Activated naive CD8-positive, alpha-beta T cell treated with anti-CD3 and anti-CD28 coated beads for 36 hours (primary cell): ENCODE data around the gene MCFD2. TPM values are rescaled to one million over a fixed set of nuclear protein-coding genes. Genes with fewer than 3 reads are reported as not detected.
A peak's percentile ranks its signal among the peaks of the same experiment; 100 is the strongest.
"Not testable (repeated sequence)": the region's sequence is repeated elsewhere in the genome, so short reads cannot be mapped to it uniquely, and the experiment has no call there.

Experiments
- DNase-seq: peaks from one replicate; pipeline ENCODE4 v3.0.0; 2021
- H3K27ac Mint-ChIP-seq: one replicate; pipeline ENCODE4 v1.8.0; 2022; ENCODE audit warnings: mild to moderate bottlenecking, moderate library complexity, mixed read lengths
- H3K27me3 Mint-ChIP-seq: one replicate; pipeline ENCODE4 v1.8.0; 2022; ENCODE audit warnings: mild to moderate bottlenecking, mixed read lengths
- H3K36me3 Mint-ChIP-seq: one replicate; pipeline ENCODE4 v1.8.0; 2021; ENCODE audit warnings: mild to moderate bottlenecking, mixed read lengths
- H3K4me1 Mint-ChIP-seq: one replicate; pipeline ENCODE4 v1.8.0; 2021; ENCODE audit warnings: mixed read lengths
- H3K4me3 Mint-ChIP-seq: one replicate; pipeline ENCODE4 v1.8.0; 2022; ENCODE audit warnings: mild to moderate bottlenecking, moderate library complexity, mixed read lengths
- H3K9me3 Mint-ChIP-seq: one replicate; pipeline ENCODE4 v1.8.0; 2022; ENCODE audit warnings: mixed read lengths
- total RNA-seq, 2 experiments: library from RNA; stranded (reverse); gene quantifications; one replicate each; pipeline ENCODE4 v1.2.3, GENCODE V29; 2021

Gene MCFD2
- total RNA-seq, 2 experiments from 2014 or later, result 41.2 to 42.3 TPM

DNA sequence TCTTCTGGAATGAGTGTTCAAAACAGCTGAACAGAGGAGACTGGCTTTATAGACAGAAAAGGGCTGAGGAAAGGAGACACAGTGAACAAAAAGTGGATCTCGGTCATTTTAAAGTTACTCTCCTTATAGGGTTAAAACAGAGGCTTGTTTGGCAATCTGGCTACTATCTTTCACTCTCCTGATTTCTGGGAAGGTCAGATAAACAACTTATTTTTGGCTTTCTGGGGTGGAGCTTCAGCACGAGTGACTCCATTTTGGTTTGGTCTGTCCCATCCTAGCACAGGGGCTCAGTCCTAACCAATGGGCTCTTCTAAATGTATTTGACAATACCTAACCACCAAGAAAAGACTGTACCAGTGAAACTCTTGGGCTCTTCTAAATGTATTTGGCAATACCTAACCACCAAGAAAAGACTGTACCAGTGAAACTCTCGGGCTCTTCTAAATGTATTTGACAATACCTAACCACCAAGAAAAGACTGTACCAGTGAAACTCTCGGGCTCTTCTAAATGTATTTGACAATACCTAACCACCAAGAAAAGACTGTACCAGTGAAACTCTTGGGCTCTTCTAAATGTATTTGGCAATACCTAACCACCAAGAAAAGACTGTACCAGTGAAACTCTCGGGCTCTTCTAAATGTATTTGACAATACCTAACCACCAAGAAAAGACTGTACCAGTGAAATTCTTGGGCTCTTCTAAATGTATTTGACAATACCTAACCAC is 39.5 kb downstream of the MCFD2 start:
- not testable (repeated sequence) for H3K27me3 Mint-ChIP-seq, H3K4me3 Mint-ChIP-seq, DNase-seq, H3K4me1 Mint-ChIP-seq, H3K36me3 Mint-ChIP-seq, H3K27ac Mint-ChIP-seq, H3K9me3 Mint-ChIP-seq

- no peaks in the 10 kb centered on the region for H3K9me3 Mint-ChIP-seq
Measured at GRCh38 chr2:46875226-46875899, 40.2 kb downstream of the MCFD2 start.

GRCh38 chr2:46874236-46874929 is 41.2 kb downstream of the MCFD2 start:
- Mint-ChIP-seq H3K36me3 (no peaks in the 10 kb centered on the region), H3K9me3 (no peaks in the 10 kb centered on the region), H3K27ac (no peak overlapping the region), H3K27me3 (peaks cover 4% of the 10 kb centered on the region), H3K4me3 (no peak overlapping the region), H3K4me1 (peaks cover 8% of the 10 kb centered on the region)
- DNase-seq, result no peak

More at GRCh38 chr2:46875226-46875899, 40.2 kb downstream of the MCFD2 start:
- H3K36me3 Mint-ChIP-seq, result no peaks in the 10 kb centered on the region
- DNase-seq, result no peak
- H3K27ac Mint-ChIP-seq, result no peak overlapping the region
- H3K4me1 Mint-ChIP-seq, result peaks cover 8% of the 10 kb centered on the region
- peaks cover 4% of the 10 kb centered on the region for H3K27me3 Mint-ChIP-seq
- H3K4me3 Mint-ChIP-seq, result no peak overlapping the region

GRCh38 chr2:46873604-46874068 is 42.0 kb downstream of the MCFD2 start:
- Mint-ChIP-seq H3K4me3 (no peak overlapping the region), H3K9me3 (no peaks in the 10 kb centered on the region), H3K36me3 (no peaks in the 10 kb centered on the region), H3K27me3 (peaks cover 4% of the 10 kb centered on the region), H3K4me1 (peaks cover 8% of the 10 kb centered on the region), H3K27ac (no peak overlapping the region)
- DNase-seq, result peak; percentile 28

DNA sequence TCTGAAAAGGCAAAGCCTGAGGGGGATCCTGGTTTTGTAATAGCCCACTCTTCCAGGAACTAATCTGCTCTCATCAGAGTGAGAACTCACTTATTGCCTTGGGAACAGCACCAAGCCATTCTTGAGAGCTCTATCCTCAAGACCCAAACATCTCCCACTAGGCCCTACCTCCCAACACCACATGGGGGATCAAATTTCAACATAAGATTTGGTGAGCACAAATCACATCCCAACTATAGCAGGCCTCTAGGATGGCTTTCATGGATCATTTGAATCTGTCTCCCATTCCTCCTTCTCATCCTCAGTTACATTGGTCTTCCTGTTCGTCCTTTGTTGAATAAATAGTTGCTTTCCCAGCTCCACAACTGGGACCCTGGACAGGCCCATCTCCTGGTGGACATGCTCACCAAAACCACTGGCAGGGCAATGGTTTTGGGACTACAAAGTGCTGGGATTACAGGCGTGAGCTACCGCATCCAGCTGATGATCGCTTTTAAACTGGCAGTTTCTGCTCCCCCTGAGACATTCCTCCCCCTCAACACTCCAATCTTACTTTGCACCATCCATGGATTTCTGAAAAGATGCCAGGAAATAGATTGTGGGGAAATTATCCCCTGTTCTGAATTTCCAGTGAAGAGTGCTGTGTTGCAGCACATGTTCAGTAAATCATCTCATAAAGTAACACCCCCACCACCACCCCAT is 42.6 kb downstream of the MCFD2 start:
- Mint-ChIP-seq H3K9me3 (no peaks in the 10 kb centered on the region), H3K27ac (no peak overlapping the region), H3K27me3 (peaks cover 6% of the 10 kb centered on the region), H3K4me3 (no peak overlapping the region), H3K36me3 (no peaks in the 10 kb centered on the region), H3K4me1 (peaks cover 8% of the 10 kb centered on the region)
- DNase-seq, result no peak

DNA sequence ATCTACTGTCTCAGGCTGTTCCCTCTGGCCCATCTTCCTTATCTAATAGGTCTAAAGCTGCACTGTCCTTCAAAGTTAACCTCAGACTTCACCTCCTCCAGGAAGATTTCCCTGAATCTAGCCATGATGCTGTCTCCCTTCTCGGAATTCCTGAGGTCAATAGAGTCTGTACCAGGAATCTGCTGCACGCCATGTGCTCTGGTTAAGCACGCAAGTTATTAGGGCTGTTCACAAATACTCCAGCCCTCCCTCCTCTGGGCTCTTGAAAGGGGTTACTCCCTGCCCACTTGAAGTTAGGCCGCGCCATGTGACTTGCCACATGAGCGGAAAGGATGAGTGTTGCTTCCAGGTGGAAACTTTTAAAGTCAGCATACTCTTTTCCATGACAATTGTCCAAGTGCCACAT is 43.6 kb downstream of the MCFD2 start:
- H3K36me3 Mint-ChIP-seq, result no peaks in the 10 kb centered on the region
- no peak overlapping the region for H3K4me3 Mint-ChIP-seq
- H3K27me3 Mint-ChIP-seq, result peaks cover 8% of the 10 kb centered on the region
- H3K4me1 Mint-ChIP-seq, result peaks cover 8% of the 10 kb centered on the region
- peak overlapping the region; percentile 28 for H3K27ac Mint-ChIP-seq
- peak; percentile 13 for DNase-seq
- no peaks in the 10 kb centered on the region for H3K9me3 Mint-ChIP-seq

DNA sequence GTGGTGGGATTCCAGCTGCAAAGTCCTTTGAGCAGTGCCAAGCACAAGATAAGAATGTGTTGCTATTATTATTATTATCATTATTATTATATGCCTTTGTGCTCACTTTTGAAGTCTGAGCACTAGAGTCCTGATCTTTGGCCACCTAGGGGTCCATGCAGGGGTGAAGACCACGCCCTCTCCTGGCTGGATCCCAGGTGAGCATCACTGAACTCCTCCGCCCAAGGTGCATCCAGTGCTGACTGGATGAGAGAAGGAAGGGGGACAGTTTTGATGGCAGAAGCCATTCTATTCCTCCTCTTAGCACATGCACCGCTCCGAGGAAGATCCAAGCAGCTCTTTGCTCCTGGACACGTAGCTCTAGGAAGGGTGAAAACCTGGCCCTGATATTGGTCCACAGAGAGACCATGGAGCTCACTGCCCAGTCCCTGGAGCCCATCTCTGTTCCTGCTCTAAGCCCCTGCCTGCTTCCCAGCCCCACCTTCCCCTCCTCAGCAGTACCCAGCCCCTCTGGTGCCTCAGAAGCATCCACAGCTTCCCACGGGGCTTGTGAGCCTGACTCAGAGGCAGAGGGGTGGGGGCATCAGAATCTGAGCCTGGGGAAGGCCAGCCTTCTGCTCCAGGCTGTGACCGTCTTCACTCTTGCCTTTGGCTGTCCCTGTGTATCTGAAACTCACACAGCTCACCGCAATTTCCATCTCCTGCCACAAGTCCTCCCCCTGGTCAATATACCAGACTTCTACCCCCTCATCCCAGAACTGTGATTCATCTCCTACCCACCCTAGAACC is 45.4 kb downstream of the MCFD2 start:
- no peak overlapping the region for H3K4me3 Mint-ChIP-seq
- peaks cover 8% of the 10 kb centered on the region for H3K4me1 Mint-ChIP-seq
- H3K27me3 Mint-ChIP-seq, result peaks cover 8% of the 10 kb centered on the region
- no peak for DNase-seq
- no peak overlapping the region for H3K27ac Mint-ChIP-seq
- no peaks in the 10 kb centered on the region for H3K36me3 Mint-ChIP-seq
- peaks cover 4% of the 10 kb centered on the region for H3K9me3 Mint-ChIP-seq

DNA sequence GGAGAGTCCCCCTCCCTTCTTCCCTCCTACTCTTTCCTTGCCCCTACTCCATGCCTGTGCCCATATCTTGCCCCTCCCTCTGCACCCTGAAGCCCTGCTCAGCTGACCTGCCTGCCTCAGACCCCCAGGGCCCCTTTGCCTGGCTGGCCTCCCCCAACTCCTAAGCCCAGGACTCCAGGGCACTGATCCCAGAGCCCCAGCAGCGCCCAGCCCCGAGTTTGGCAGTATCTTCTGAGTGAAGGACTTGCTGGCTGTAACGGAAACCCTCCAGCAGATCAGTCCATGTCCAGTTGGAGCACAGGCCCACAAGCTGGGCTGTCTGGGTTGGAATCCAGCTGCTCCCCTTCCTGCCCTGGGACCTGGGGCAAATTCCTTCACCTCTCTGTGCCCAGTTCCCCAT is 46.0 kb downstream of the MCFD2 start:
- H3K9me3 Mint-ChIP-seq, result peaks cover 10% of the 10 kb centered on the region
- peaks cover 8% of the 10 kb centered on the region for H3K27me3 Mint-ChIP-seq
- peaks cover 8% of the 10 kb centered on the region for H3K4me1 Mint-ChIP-seq
- H3K4me3 Mint-ChIP-seq, result no peak overlapping the region
- no peaks in the 10 kb centered on the region for H3K36me3 Mint-ChIP-seq
- DNase-seq, result no peak
- H3K27ac Mint-ChIP-seq, result no peak overlapping the region

DNA sequence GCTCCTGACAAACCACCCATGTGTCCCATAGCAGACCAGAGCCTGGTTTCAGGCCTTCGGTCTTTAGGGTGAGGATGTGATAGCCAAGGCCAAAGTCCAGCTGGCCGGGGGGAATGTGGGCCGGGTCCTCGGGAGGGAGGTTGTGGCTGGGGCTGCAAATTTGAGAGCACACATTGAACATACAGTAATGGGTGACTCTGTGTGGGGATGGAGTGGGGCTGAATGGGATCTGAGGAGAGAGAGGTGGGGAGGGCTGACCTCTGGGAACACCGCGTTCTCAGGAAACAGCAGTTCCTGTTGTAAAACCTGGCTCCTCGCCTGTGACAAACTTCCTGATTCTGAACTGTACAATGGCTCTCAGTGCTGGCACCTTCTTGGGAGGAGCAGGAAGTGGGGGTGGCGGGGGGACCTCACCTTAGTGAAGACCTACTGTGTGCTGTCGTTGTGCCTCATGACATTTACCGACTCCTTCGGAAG is 48.8 kb downstream of the MCFD2 start:
- H3K36me3 Mint-ChIP-seq, result no peaks in the 10 kb centered on the region
- H3K9me3 Mint-ChIP-seq, result peaks cover 16% of the 10 kb centered on the region
- no peak overlapping the region for H3K4me3 Mint-ChIP-seq
- peaks cover 8% of the 10 kb centered on the region for H3K27me3 Mint-ChIP-seq
- H3K27ac Mint-ChIP-seq, result no peak overlapping the region
- H3K4me1 Mint-ChIP-seq, result peaks cover 5% of the 10 kb centered on the region
- no peak for DNase-seq

- peaks cover 16% of the 10 kb centered on the region for H3K9me3 Mint-ChIP-seq
- H3K4me1 Mint-ChIP-seq, result no peaks in the 10 kb centered on the region
- no peaks in the 10 kb centered on the region for H3K36me3 Mint-ChIP-seq
- H3K4me3 Mint-ChIP-seq, result no peak overlapping the region
- no peak for DNase-seq
- H3K27me3 Mint-ChIP-seq, result peaks cover 4% of the 10 kb centered on the region
- H3K27ac Mint-ChIP-seq, result no peak overlapping the region
Measured at GRCh38 chr2:46865181-46865970, 50.2 kb downstream of the MCFD2 start.

- peaks cover 4% of the 10 kb centered on the region for H3K27me3 Mint-ChIP-seq
- H3K9me3 Mint-ChIP-seq, result peaks cover 16% of the 10 kb centered on the region
- no peak overlapping the region for H3K4me3 Mint-ChIP-seq
- no peak overlapping the region for H3K27ac Mint-ChIP-seq
- DNase-seq, result no peak
- H3K4me1 Mint-ChIP-seq, result no peaks in the 10 kb centered on the region
- no peaks in the 10 kb centered on the region for H3K36me3 Mint-ChIP-seq
Measured at GRCh38 chr2:46863882-46864281, 51.7 kb downstream of the MCFD2 start.

DNA sequence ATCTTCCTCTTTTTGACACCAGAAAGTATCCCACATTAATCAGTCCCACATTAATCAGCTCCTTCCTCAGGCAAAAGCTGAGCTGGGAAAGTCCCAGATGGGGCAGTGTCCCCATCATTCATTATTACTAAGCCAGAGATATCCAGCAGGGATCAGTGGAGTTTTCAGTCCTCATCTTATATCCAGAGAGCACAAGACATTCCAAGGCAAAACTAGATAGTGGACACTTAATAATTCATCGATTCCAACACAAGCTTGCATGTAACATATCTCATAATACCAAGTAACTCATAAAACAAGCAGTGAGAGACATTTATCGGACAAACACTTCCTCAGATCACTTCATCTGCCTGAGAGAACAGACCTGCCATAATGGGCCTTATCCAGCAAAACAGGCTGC is 53.1 kb downstream of the MCFD2 start:
- no peak overlapping the region for H3K4me3 Mint-ChIP-seq
- H3K9me3 Mint-ChIP-seq, result peaks cover 16% of the 10 kb centered on the region
- no peak for DNase-seq
- no peaks in the 10 kb centered on the region for H3K36me3 Mint-ChIP-seq
- H3K4me1 Mint-ChIP-seq, result no peaks in the 10 kb centered on the region
- H3K27ac Mint-ChIP-seq, result no peak overlapping the region
- H3K27me3 Mint-ChIP-seq, result no peaks in the 10 kb centered on the region

DNA sequence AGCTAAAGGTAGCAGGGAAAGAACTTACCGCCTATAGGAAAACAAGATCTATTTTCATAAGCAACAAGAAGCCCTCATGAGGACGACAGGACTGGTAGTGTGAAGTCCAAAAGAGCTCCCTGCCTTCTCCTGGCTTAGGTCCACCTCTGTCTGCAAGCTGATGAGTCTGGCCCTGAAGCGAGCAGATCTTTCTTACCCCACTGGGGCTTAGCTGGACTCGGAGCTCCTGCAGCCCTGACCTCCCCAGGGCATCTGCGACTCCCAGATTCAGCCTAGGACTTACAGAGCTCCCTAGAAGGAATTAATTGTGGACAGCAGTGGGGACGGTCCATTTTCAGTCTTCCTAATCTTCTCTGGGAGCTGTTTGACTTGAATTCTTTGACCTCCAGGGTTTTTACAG is 53.7 kb downstream of the MCFD2 start:
- Mint-ChIP-seq H3K4me3 (no peak overlapping the region), H3K36me3 (no peaks in the 10 kb centered on the region), H3K27ac (no peak overlapping the region), H3K9me3 (peaks cover 16% of the 10 kb centered on the region), H3K27me3 (no peaks in the 10 kb centered on the region), H3K4me1 (no peaks in the 10 kb centered on the region)
- DNase-seq, result no peak

- Mint-ChIP-seq H3K9me3 (peaks cover 5% of the 10 kb centered on the region), H3K4me1 (no peaks in the 10 kb centered on the region), H3K36me3 (no peaks in the 10 kb centered on the region), H3K27me3 (no peaks in the 10 kb centered on the region), H3K27ac (no peak overlapping the region), H3K4me3 (no peak overlapping the region)
- no peak for DNase-seq
Measured at GRCh38 chr2:46859482-46859881, 56.1 kb downstream of the MCFD2 start.
